ENCODE results near the gene LIPG. TPM values are rescaled to one million over a fixed set of nuclear protein-coding genes. Genes with fewer than 3 reads are reported as not detected.

The LIPG gene
- total RNA-seq, 1 experiment from 2014 or later: 44.0 TPM

DNA sequence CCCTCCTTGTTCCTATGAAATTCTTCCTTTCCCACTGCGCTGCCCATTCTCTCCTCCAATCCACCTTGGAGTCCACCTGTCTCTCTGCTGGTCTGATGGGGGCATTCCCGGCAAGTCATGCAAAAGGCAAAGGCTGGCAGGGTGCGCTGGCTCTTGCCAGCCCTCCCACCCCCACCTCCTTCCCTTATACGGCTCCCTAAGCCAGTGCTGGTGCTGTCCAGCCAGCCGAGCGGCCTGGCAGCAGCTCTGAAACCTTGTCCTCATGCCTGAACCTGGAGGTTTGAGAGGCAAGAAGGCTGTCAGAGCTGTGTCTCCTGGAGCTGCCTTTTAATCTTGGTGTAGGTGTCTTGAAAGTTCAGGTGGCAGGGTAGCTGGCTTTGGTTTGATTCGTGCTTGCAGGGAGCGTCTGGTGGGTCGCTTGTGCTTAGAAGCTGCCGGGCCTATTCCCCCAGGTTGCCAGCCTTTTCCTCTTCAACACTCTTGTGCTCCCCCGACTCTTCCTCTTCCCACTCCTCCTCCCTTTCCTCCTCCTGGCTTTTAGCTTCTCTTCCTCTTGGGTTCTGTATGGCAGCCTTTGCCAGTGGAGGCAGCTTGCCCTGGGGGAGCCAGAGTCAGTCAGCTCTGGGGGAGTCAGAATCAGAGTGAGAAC, 748 bp downstream of the LIPG start:
- peak; percentile 15 for DNase-seq
- Mint-ChIP-seq H3K4me1 (ENCODE audit: low read depth, unreplicated experiment) (peaks cover 16% of the 10 kb centered on the region), H3K36me3 (ENCODE audit: insufficient read depth, unreplicated experiment) (peaks cover 66% of the 10 kb centered on the region), H3K27ac (ENCODE audit: unreplicated experiment) (peak overlapping the region; percentile 77), H3K9me3 (ENCODE audit: low read depth, unreplicated experiment) (no peaks in the 10 kb centered on the region), H3K4me3 (ENCODE audit: low read depth, unreplicated experiment) (peak overlapping the region; percentile 91), H3K27me3 (ENCODE audit: unreplicated experiment) (no peaks in the 10 kb centered on the region)
- intact Hi-C loops (cut with micrococcal nuclease; ENCODE audit: unreplicated experiment): loop anchor here (2.0 to 5.0 kb wide), 3 partner anchors 52 to 225 kb away; no protein-coding TSS in a partner anchor
- no peak for TF ChIP-seq CTCF (IDR thresholded peaks at IDR 0.05; ENCODE audit: unreplicated experiment)
- no TSS peak for BruUV-seq (replicated peaks)
- CTCF ChIA-PET: interaction anchor here (0.7 kb wide), 3 partner anchors 34 to 296 kb away, joined by 3 to 5 read pairs (median 4); no protein-coding TSS in a partner anchor

DNA sequence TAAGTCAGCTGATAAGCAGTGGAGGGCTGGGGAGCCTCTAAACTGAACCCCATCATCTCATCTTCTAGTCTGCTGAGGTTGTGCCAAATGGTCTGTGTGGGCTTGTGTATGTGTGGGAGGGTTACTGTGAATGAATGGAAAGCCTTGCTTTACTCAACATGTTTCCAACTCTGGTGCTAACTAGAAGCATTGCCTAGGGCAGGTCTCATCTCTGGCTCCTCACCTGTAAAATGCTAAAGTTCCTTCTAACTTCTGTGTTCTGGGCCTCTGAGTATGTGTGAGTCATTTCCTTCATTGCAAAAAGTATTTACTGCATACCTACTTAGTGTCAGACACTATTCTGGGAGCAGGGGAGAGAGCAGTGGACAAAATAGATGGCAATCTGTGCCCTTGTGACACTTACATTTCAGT, 1.3 kb downstream of the LIPG start:
- BruUV-seq (replicated peaks): no TSS peak
- CTCF ChIA-PET: interaction anchor here (0.5 to 0.7 kb wide), 4 partner anchors 35 to 295 kb away, joined by 3 to 5 read pairs (median 4); no protein-coding TSS in a partner anchor
- no peak for TF ChIP-seq CTCF (IDR thresholded peaks at IDR 0.05; ENCODE audit: unreplicated experiment)
- H3K9me3 Mint-ChIP-seq (ENCODE audit: low read depth, unreplicated experiment): no peaks in the 10 kb centered on the region
- H3K36me3 Mint-ChIP-seq (ENCODE audit: insufficient read depth, unreplicated experiment): peaks cover 70% of the 10 kb centered on the region
- peak overlapping the region; percentile 91 for H3K4me3 Mint-ChIP-seq (ENCODE audit: low read depth, unreplicated experiment)
- no peak for DNase-seq
- intact Hi-C loops (cut with micrococcal nuclease; ENCODE audit: unreplicated experiment): loop anchor here (2.0 to 5.0 kb wide), 3 partner anchors 52 to 224 kb away; no protein-coding TSS in a partner anchor
- H3K27ac Mint-ChIP-seq (ENCODE audit: unreplicated experiment): peak overlapping the region; percentile 77
- peaks cover 16% of the 10 kb centered on the region for H3K4me1 Mint-ChIP-seq (ENCODE audit: low read depth, unreplicated experiment)
- H3K27me3 Mint-ChIP-seq (ENCODE audit: unreplicated experiment): no peaks in the 10 kb centered on the region

GRCh38 chr18:49563701-49564517, 2.1 kb downstream of the LIPG start:
- DNase-seq: no peak
- H3K27me3 Mint-ChIP-seq (ENCODE audit: unreplicated experiment): no peaks in the 10 kb centered on the region
- TF ChIP-seq CTCF (IDR thresholded peaks at IDR 0.05; ENCODE audit: unreplicated experiment): no peak
- BruUV-seq (replicated peaks): no TSS peak
- H3K4me3 Mint-ChIP-seq (ENCODE audit: low read depth, unreplicated experiment): peak overlapping the region; percentile 91
- H3K4me1 Mint-ChIP-seq (ENCODE audit: low read depth, unreplicated experiment): peaks cover 16% of the 10 kb centered on the region
- H3K9me3 Mint-ChIP-seq (ENCODE audit: low read depth, unreplicated experiment): no peaks in the 10 kb centered on the region
- H3K27ac Mint-ChIP-seq (ENCODE audit: unreplicated experiment): peak overlapping the region; percentile 77
- intact Hi-C loops (cut with micrococcal nuclease; ENCODE audit: unreplicated experiment): loop anchor here (2.0 to 5.0 kb wide), 3 partner anchors 53 to 223 kb away; no protein-coding TSS in a partner anchor
- H3K36me3 Mint-ChIP-seq (ENCODE audit: insufficient read depth, unreplicated experiment): peaks cover 78% of the 10 kb centered on the region
- CTCF ChIA-PET: interaction anchor here (0.5 kb wide), 1 partner anchor 55 kb away, joined by 3 read pairs; no protein-coding TSS in a partner anchor

- H3K4me1 Mint-ChIP-seq (ENCODE audit: low read depth, unreplicated experiment): peaks cover 16% of the 10 kb centered on the region
- no peaks in the 10 kb centered on the region for H3K27me3 Mint-ChIP-seq (ENCODE audit: unreplicated experiment)
- CTCF ChIA-PET: no interaction called here
- DNase-seq: no peak
- BruUV-seq (replicated peaks): no TSS peak
- peaks cover 83% of the 10 kb centered on the region for H3K36me3 Mint-ChIP-seq (ENCODE audit: insufficient read depth, unreplicated experiment)
- TF ChIP-seq CTCF (IDR thresholded peaks at IDR 0.05; ENCODE audit: unreplicated experiment): no peak
- H3K4me3 Mint-ChIP-seq (ENCODE audit: low read depth, unreplicated experiment): peak overlapping the region; percentile 91
- no peaks in the 10 kb centered on the region for H3K9me3 Mint-ChIP-seq (ENCODE audit: low read depth, unreplicated experiment)
- intact Hi-C loops (cut with micrococcal nuclease; ENCODE audit: unreplicated experiment): loop anchor here (5.0 kb wide), 2 partner anchors 158 to 223 kb away; no protein-coding TSS in a partner anchor
- no peak overlapping the region for H3K27ac Mint-ChIP-seq (ENCODE audit: unreplicated experiment)
Measured at GRCh38 chr18:49564518-49564834, 2.6 kb downstream of the LIPG start.
